CD1c-positive myeloid dendritic cell (primary cell): ENCODE data around the gene MAGEC3.
"Not testable (repeated sequence)": the region's sequence is repeated elsewhere in the genome, so short reads cannot be mapped to it uniquely, and the experiment has no call there.

ENCODE experiments used
- DNase-seq: peaks from one replicate; pipeline ENCODE4 v3.0.0-alpha.2; 2016; ENCODE audit errors: extremely low spot score

The MAGEC3 gene

GRCh38 chrX:141838016-141838415, at the start of gene MAGEC3:
Gene MAGEC3 (plus strand): TSS chrX:141838316. CDS start chrX:141838316, 0 bp downstream.
- no peak for DNase-seq

- DNase-seq = no peak
Measured at GRCh38 chrX:141791856-141792255, 46.3 kb upstream of the MAGEC3 start.

GRCh38 chrX:141811438-141811837, 26.7 kb upstream of the MAGEC3 start:
- DNase-seq = no peak

GRCh38 chrX:141814213-141814857, 23.8 kb upstream of the MAGEC3 start:
- no peak for DNase-seq

- no peak for DNase-seq
Measured at GRCh38 chrX:141815904-141816303, 22.2 kb upstream of the MAGEC3 start.

- no peak for DNase-seq
Measured at GRCh38 chrX:141832247-141832646, 5.9 kb upstream of the MAGEC3 start.

GRCh38 chrX:141839856-141840255, 1.7 kb downstream of the MAGEC3 start:
- DNase-seq = no peak

GRCh38 chrX:141857479-141857878, 19.4 kb downstream of the MAGEC3 start:
- DNase-seq = no peak

GRCh38 chrX:141879616-141880015, 41.5 kb downstream of the MAGEC3 start:
- DNase-seq = no peak

GRCh38 chrX:141888811-141889210, 50.7 kb downstream of the MAGEC3 start:
- DNase-seq = not testable (repeated sequence)

GRCh38 chrX:141894733-141895132, 56.6 kb downstream of the MAGEC3 start:
- no peak for DNase-seq

GRCh38 chrX:141897690-141898089, 59.6 kb downstream of the MAGEC3 start:
- DNase-seq = no peak

- no peak for DNase-seq
Measured at GRCh38 chrX:141902366-141902765, 64.2 kb downstream of the MAGEC3 start.

- no peak for DNase-seq
Measured at GRCh38 chrX:141903400-141904155, 65.5 kb downstream of the MAGEC3 start, which contains the start of gene MAGEC1. Gene MAGEC1 (plus strand): TSS chrX:141903894. CDS start chrX:141905073, 1,179 bp downstream.

GRCh38 chrX:141904262-141904661, 66.1 kb downstream of the MAGEC3 start:
- no peak for DNase-seq

- no peak for DNase-seq
Measured at GRCh38 chrX:141917801-141918200, 79.7 kb downstream of the MAGEC3 start.

GRCh38 chrX:141924293-141924692, 86.2 kb downstream of the MAGEC3 start:
- DNase-seq = no peak

GRCh38 chrX:141928432-141928831, 90.3 kb downstream of the MAGEC3 start:
- no peak for DNase-seq

GRCh38 chrX:141934059-141934641, 96.0 kb downstream of the MAGEC3 start:
- DNase-seq = no peak

GRCh38 chrX:141935645-141936044, 97.5 kb downstream of the MAGEC3 start:
- no peak for DNase-seq

- no peak for DNase-seq
Measured at GRCh38 chrX:141936080-141936479, 98.0 kb downstream of the MAGEC3 start.

- DNase-seq = no peak
Measured at GRCh38 chrX:141941234-141941633, 103.1 kb downstream of the MAGEC3 start.

- DNase-seq = no peak
Measured at GRCh38 chrX:141945426-141945825, 107.3 kb downstream of the MAGEC3 start.
